Measurements from ENCODE around the gene DNAL4.
"Not testable (repeated sequence)": the region's sequence is repeated elsewhere in the genome, so short reads cannot be mapped to it uniquely, and the experiment has no call there.

DNAL4 gene

DNA sequence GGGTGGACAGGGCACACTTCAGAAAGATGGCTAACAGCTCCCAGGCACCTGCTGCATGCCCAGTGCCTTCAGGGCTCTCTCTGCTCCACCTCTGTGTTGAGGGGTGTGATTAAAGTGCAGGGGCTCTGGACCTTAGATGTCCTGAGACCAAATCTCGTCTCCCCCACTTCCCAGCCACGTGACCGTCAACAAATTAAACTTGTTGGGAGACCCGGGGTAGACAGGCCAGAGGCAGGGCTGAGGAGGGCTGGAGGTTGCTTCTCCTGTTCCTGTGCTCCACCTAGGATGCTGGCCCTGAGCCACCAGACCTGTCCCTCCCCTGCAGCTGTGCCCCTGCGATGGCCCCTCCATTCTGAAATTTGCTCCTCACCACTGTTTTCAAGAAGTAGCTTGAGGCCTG lies 32.9 kb upstream of the DNAL4 start:
- no peak for DNase-seq

DNA sequence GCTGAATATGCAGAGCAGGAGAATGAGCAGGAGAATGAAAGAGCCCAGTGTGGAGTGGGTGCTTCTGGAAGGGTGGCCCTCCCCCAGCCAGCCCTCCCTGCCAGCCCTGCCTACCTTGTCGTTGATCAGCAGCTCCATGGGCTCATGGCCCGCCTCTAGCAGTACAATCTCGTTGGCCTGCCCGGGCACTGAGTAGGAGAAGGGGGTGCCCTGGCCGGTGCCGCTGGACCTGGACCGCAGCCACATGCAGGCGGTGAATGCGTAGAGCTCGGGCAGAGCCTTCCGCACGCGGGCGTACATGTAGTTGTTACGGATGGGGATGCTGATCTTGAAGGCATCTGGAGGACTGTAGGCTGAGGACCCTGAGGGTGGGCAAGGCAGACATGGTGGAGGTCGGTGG lies 32.4 kb upstream of the DNAL4 start:
- DNase-seq = no peak

DNA sequence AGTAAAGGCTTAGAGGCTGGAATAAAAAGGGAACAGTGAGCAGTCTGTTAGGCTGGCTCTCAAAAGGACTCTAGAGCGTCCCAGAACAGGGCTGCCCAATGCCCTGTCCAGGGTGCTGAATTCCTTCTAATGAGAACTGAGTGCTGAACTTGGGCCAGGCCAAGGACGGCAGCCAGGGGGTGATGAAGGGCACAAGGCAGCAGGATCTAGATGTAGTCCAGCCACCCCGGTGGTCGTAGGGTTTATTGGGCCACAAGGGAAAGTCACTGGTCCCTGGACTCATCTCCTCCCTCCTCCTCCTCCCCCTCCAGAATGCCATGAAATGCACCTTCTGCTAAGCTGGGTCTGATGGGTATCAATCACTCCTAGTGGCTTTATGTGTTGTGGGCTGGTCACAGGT lies 30.6 kb upstream of the DNAL4 start:
- peak; percentile 48 for DNase-seq

DNA sequence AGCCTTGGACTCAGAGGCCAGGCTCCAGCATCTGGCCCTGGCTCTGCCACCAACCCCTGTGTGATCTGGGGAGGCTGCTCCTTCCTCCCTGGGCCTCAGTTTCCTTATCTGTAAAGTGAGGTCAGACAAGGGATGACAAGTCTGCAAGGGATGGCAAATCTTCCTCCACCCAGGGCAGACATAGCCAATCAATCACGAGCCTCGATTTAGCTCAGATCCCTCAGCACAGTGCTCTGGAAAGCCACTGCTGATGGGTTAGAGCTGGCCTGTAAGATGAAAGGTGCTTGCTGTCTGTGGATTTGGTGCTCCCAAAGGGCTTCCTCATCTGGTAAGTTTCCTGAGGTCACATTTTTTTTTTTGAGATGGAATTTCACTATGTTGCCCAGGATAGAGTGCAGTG lies 29.7 kb upstream of the DNAL4 start:
- no peak for DNase-seq

DNA sequence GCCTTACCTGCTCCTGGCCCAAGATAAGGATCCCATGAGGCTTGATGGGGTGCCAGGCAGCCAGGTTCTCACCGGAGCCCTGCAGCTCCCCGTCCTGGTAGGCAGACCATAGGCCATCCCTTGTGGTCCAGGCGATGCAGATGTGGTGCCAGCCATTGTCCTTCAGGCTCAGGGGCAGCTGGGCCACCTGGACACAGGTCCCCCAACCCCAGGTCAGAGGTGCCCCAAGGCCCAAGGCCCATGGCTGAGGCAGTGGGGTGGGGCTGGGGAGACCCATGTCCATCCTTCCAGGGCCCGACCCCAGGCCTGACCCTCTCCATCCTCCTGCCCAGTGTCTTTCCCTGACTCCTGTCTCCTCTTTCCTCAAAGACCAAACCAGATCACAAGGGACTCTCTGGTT lies 29.1 kb upstream of the DNAL4 start:
- no peak for DNase-seq

DNA sequence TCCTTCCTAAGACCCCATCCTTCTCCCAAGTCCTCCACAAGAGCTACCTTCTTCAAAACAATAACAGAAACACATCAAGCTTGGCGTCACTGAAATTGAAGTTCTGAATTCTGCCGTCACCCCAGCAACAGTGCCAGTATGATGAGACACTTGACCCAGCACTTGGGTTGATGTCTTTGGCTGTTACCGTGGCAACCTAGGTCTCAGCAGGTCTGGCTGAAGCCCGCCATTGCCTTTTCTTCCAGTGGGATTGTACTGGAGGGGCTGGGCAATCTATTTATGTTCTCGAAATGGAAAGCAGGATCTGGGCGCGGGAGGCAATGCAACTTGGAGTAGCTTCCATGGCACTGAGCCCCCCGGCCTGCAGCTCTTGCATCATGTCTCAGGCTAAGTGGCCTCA lies 26.1 kb upstream of the DNAL4 start:
- no peak for DNase-seq

DNA sequence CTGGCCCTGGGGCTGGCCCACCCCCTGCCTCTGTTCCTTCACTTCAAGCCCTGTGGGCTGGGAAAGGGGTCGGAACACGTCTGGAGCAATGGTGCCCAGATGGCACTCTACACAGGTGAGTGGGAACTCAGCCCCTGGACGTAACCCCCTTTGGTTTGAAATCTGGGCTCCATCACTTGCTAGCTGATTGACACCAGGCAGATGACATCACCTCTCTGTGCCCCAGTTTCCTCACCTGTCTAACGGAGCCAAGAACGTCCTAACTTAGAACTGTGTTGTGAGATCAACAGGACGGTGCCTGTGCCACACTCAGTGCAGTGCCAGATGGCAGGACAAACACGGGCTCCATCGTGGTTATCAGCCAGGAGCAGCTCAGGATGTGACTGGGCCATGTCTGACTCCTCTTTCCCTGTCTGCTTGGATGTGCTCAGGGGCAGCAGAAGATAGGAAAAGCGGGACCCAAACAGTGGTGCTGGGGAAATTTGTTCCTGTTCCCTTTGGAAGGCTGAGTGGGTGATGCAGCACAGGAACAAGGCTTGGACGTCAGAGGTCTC lies 25.5 kb upstream of the DNAL4 start:
- no peak for DNase-seq

DNA sequence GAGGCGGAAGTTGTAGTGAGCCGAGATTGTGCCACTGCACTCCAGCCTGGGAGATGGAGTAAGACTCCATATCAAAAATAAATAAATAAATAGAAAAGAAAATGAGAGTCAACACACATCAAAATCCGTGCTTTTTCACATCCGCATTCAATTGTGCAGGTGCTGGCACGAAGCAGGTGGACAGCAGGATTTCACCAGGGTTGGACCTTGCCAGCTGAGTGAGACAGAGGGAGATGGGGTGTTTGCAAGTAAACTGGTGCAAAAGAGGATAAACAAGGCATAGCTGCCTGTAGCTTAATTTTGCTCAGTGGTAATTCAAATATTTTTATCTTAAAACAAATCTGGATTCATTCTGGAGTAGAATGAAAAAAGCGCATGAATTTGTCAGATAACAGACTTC lies 23.3 kb upstream of the DNAL4 start:
- DNase-seq = no peak

DNA sequence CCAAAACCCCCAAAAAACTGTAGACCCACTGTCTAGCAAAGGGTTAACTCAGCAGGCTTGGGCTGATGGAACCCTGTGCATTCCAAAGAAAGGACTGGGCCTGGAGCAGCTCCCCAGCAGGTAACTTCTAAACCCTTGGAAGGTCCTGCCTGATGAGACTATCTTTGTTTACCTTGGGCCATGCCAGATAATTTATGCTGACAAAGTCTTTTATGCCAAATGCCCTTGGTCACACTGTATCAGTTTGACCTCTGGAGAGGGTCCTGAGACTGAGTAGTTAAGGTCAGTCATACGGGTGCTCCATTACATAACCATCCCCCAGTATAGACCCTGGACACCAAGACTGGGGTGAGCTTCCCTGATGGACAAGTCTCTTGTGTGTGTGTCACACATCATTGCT lies 21.9 kb upstream of the DNAL4 start:
- no peak for DNase-seq

DNA sequence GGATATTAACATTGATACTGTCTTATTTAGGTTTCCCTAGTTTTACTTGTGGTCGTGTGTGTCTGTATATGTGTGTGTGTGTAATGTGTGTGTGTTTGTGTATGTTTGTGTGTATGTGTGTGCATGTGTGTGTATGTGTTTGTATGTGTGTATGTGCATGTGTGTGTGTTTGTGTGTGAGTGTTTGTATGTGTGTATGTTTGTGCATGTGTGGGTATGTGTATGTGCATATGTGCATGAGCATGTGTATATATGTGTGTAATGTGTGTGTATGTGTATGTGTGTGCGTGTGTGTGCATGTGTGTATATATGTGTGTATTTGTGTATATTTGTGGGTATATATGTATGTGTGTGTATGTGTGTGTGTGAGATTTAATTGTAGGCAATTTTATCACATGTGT lies 17.3 kb upstream of the DNAL4 start:
- DNase-seq = no peak

DNA sequence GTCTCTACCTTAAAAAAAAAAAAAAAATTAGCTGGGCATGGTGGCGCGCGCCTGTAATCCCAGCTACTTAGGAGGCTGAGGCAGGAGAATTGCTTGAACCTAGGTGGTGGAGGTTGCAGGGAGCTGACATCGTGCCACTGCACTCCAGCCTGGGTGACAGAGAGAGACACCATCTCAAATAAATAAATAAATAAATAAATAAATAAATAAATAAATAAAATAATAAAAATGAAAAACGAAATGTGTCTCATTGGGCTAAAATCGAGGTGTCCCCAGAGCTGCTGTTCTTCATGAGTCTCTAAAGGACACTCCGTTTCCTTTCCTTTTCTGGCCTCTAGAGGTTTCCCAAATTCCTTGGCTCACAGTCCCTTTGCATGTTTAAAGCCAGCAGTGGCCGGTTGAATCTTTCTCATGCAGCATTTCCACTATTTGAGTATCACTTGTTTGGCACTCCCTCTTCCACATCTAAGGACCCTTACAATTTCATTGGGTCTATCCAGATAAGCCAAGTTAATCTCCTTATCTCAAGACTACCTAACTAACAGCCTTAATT lies 11.2 kb upstream of the DNAL4 start:
- not testable (repeated sequence) for DNase-seq

DNA sequence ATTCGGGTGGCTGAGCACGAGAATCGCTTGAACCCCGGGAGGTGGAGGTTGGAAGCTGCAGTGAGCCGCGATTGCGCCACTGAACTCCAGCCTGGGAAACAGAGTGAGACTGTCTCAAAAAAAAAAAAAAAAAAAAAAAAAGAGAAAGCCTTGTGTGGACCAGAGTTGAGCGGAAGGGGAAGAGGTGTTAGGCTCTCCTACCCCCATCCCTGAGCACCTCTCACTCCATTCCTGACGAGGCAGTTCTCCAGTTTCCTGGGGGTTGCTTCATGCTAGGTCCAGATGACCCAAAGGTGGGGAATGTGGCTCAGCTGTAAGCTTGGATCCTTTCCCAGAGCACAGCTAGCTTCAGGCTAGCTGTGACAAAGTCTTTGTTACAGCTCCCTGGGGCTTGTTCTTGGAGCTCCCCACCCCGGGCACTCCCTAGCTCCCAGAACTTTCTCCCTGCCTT lies 8.8 kb upstream of the DNAL4 start:
- no peak for DNase-seq

DNA sequence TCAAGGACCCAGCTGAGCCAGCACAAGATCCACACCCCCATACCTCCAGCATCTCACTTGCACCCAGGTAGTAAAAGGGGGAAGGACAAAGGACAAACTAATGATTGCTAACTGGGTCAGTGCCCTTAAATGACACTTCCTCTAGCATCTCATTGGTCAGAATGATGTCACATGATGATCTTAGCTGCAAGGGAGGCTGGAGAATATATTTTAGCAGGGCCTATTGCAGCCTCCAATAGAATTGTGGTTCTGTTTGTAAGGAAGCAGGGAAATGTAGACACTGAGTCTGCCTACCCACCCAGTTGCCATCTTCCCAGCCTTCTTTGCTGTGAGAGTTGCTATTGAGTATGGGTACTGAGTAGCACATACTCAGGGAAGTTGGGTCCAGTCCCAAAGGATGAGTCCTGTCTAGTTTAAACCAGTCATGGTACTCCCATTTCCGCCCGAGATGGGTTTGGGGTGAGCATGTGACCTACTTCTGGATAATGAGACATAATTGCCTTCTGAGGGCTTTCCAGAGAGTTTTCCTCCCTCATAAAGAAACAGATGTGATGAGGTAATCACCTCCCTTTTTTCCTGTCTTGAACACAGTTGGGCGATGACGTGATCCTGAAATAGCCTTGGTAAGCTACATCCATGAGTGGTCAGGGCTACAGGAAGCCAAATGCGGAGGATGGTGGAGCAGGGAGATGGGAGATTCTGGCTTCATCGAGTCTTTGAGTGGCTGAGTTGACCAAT lies 5.5 kb upstream of the DNAL4 start:
- DNase-seq = no peak

DNA sequence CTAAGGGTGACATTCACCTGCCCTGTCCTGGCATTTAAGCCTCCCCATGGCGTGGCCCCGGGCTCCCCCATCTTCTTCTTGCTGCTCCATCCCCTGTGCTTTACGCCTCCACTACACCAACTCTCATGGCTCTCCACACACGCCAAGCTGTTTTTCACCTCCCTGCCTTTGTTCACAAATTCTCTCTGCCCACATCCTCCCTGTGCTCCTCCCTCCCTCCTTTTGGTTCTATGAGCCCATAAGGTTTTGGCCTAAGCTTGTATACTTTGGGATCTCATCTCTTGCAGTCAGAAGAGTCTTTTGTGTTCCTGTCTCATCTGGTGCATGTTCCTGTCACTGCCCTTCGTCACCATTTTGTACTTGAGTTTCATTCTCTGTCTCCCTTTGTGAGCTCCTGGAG lies 4.6 kb upstream of the DNAL4 start:
- no peak for DNase-seq

DNA sequence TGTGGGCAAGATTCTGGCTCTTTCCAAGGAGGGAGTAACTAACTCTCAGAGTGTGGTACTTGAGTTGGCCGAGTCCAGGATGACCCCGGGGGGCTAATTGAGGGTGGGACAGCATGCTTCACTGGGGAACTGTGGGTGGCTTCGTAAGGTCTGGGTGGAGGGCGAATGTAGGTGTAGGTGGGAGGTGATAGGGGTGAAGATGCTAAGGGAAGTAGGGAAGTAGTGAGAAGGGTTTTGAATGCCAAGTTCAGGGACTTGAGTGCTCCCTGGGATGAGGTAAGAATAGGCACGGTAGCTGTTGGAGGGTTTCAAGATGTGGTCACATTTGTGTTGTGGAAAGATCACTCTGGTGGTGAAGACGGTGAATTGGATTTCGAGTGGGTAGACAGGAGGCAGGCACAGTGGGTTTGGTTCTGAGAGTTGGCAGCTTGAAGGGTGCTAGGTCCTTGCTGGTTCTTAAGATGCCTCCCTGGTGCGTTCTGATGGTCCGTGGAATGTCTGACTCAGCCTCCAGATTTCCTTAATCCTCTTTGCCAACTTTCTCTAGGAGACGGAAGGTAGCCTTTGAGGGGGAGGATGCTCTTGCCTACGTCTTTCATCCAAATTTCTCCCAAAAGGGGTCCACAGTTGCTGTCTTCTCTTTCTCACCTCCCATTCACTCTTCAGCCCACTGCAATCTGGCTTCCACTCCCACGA lies 2.5 kb upstream of the DNAL4 start:
- no peak for DNase-seq

DNA sequence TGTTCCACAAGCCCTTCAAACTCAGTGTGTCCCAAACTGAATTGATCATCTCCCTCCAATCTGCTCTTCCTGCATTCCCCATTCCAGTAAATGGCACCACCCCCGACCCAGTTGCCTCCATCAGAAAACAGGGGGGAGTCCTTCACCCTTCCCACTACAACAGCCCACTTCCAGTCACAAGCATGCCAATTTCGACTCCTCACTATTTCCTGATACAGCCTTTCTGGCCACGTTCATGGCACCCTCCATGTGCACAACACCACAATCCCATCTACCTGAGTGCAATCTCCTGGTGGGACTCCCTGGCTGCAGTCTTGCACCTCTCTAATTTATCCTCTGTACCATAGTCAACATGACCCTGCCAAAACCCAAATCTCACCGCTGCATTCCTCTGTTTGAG lies 1.6 kb upstream of the DNAL4 start:
- no peak for DNase-seq

DNA sequence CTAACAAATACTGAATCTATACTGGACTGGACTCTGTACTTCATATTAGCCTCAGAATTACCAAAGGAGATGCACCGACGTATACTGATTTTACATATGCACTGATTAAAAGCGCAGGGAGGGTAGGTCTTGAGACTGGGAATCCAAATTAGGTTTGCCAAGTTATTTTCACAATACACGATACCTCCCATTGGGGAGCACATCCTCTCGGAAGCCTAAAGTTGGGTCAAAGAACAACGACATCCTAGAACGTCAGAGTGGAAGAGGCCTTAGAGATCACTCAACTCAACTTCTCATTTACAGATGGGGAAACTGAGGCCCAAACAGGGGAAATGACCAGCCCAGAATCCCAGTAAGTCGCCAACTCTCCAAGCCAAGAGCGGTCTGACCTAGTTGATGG lies 626 bp downstream of the DNAL4 start:
- DNase-seq = no peak

DNA sequence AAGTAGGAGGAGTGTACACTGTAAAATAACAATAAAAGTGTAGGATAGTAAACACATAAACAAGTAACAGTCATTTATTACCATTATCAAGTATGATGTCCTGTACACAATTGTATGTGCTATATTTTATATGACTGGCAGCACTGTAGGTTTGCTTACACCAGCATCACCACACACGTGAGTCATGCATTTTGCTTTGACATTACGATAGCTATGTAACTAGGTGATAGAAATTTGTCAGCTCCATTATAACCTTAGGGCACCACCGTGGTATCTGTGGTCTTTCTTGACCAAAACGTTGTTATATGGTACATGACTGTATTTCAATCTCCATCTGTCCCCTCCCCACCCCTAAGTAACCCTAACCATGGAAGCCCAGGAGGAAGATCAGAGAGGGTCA lies 1.1 kb downstream of the DNAL4 start:
- no peak for DNase-seq

DNA sequence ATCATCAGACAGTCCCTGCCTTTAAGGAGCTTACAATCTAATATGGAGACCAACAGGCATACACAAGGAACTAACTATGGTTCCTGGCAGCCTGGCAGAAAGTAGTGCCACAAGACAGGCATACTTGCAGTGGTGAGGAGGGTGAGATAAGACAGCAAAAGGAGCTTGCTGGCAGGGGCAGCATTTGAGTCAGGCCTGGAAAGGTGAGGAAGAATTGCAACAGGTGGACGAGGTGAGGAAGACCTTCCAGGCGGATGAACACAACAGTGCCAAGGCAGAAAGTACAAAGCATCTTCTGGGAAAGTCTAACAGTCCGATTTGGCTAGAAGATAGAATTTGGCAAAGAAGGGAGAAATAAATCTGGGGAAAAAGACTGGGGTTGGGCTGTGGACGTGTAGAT lies 4.3 kb downstream of the DNAL4 start:
- DNase-seq = no peak

DNA sequence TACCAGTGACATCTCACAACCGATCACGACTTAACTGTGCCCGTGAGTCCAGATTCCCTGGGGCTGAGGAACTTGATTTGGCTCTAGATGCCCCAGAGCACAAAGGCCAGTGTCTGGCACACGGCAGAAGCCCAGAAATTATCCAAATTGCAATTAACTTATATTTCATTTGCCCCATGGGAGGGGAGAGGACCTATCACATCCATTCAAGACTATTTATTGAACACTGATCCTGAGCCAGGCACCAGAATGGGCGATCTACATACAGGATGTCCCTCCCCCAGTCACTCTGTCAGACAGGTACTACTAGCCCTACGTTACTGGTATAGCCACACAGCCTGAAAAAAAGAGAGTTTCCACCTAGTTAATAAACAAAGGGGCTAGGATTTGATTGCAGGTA lies 5.1 kb downstream of the DNAL4 start:
- no peak for DNase-seq

DNA sequence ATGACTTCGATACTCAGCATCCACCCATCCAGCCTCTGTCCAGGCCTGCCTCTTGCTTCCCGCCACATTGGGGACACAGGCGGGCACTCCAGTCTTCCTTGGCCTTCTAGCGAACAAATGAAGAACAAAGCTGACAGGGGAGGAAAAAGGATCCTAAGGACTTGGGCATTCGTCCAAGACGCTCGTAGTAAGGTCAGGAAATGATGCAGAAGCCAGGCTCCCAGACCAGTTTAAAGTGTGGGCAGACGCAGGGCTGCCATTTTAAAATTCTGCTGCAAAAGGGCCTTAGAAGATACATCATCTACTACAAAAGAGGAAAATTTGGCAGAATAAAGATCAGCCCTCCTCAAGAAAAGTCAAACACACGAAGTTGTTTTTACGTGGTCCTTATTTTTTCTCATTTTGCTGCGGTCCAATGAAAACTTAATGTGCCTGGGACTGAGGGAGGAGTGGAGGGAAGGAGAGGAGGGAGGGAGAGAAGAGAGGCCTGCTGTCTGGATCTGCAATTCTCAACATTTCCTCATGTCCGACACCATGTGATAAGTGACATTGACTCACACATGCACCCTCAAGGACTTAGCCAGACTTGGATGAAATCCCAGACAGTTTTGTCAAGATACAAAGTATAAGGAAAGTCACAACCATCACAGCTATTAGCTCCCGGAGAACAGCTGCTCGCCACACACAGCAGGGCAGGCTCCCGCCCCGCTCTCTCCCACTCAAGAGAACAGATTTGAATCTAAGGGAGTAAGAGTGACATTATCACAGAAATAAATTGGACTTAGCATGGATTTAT lies 5.7 kb downstream of the DNAL4 start:
- DNase-seq = no peak

DNA sequence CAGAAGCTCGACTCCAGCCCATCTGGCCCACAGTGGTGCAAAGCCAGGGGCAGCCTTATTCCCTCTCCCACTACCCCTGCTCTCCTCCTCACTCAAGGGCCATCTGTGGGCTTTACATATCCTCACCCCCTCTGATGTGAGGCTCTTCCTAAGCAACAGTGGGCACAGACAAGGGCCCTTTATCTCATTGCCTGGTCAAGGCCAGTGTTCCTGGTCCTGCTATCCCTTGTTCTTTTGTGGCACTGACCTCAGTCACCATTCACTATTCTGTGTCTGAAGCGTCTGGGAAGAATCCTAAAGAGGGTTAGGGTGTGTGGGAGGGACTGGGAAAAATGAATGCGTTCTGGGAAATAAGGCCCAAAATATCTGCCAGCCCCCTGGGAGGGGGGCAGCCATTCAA lies 7.3 kb downstream of the DNAL4 start:
- no peak for DNase-seq

DNA sequence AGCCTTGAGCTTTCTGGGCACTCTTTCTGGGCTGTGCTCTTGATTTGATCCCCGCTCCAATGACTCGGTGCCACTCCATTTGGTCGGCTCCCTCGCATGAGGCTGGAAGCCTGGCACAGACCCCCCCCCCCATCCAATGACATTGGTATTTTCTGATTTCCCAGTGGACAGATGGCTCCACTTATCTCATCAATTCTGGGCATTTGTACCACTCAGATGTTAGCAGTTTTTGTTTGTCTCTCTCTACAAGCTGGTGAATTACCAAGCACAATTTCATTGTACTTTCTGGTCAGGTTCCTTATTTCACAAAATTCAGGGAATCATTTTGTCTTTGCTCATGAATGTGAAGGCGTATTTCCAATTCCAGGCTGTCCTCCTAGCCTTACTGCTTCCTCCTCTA lies 9.1 kb downstream of the DNAL4 start:
- no peak for DNase-seq
